ENCODE measurements around the gene TBL1X. TPM values are rescaled to one million over a fixed set of nuclear protein-coding genes. Genes with fewer than 3 reads are reported as not detected.

The TBL1X gene
- total RNA-seq, 1 donor from 2014 or later, result 26.4 TPM

- H3K36me3 ChIP-seq (ENCODE audit: insufficient read depth, low read length), result no peaks in the 10 kb centered on the region
- no peak overlapping the region for H3K27ac ChIP-seq (ENCODE audit: low read depth, low read length)
- H3K79me2 ChIP-seq (ENCODE audit: insufficient read depth, low read length), result no peaks in the 10 kb centered on the region
- H4K20me1 ChIP-seq (ENCODE audit: insufficient read depth, low read length), result no peaks in the 10 kb centered on the region
- FAIRE-seq (no peak), DNase-seq (ENCODE audit: low read depth) (no peak)
- no peak overlapping the region for H3K4me3 ChIP-seq (ENCODE audit: insufficient read depth, low read depth, low read length)
- H3K9me3 ChIP-seq (ENCODE audit: insufficient read depth, low read depth, low read length), result no peaks in the 10 kb centered on the region
- H3K27me3 ChIP-seq (ENCODE audit: insufficient read depth, low read length), result no peaks in the 10 kb centered on the region
- no peaks in the 10 kb centered on the region for H3K4me1 ChIP-seq (ENCODE audit: insufficient read depth, low read length)
- Mint-ChIP-seq H3K9me3 (ENCODE audit: unreplicated experiment) (no peaks in the 10 kb centered on the region), H3K36me3 (ENCODE audit: low read depth, unreplicated experiment) (peaks cover 4% of the 10 kb centered on the region), H3K27ac (ENCODE audit: unreplicated experiment) (no peak overlapping the region), H3K27me3 (ENCODE audit: low read depth, unreplicated experiment) (no peaks in the 10 kb centered on the region), H3K4me3 (ENCODE audit: unreplicated experiment) (no peak overlapping the region), H3K4me1 (ENCODE audit: low read depth, unreplicated experiment) (peaks cover 13% of the 10 kb centered on the region)
- no peak overlapping the region for H3K4me2 ChIP-seq (ENCODE audit: low read length)
- H2AFZ ChIP-seq (ENCODE audit: low read depth, low read length), result no peak overlapping the region
- no peak overlapping the region for H3K9ac ChIP-seq (ENCODE audit: low read length)
- TF ChIP-seq CTCF (IDR thresholded peaks at IDR 0.05; ENCODE audit: insufficient read depth, low read depth, low read length), result no peak
- TF ChIP-seq EZH2 (IDR thresholded peaks at IDR 0.05; ENCODE audit: insufficient read depth, low read length), result no peak
Measured at GRCh38 chrX:9683350-9683749, 218.5 kb downstream of the TBL1X start.

GRCh38 chrX:9687899-9688298 lies 223.0 kb downstream of the TBL1X start:
- H3K4me1 ChIP-seq (ENCODE audit: insufficient read depth, low read length), result no peaks in the 10 kb centered on the region
- H3K4me1 Mint-ChIP-seq (ENCODE audit: low read depth, unreplicated experiment), result no peaks in the 10 kb centered on the region
- TF ChIP-seq CTCF (IDR thresholded peaks at IDR 0.05; ENCODE audit: insufficient read depth, low read depth, low read length) (no peak), EZH2 (IDR thresholded peaks at IDR 0.05; ENCODE audit: insufficient read depth, low read length) (no peak)
- FAIRE-seq (no peak), DNase-seq (ENCODE audit: low read depth) (no peak)
- H3K9me3 Mint-ChIP-seq (ENCODE audit: unreplicated experiment), result no peaks in the 10 kb centered on the region
- no peak overlapping the region for H3K9ac ChIP-seq (ENCODE audit: low read length)
- no peak overlapping the region for H3K27ac Mint-ChIP-seq (ENCODE audit: unreplicated experiment)
- no peak overlapping the region for H3K4me3 Mint-ChIP-seq (ENCODE audit: unreplicated experiment)
- H3K9me3 ChIP-seq (ENCODE audit: insufficient read depth, low read depth, low read length), result no peaks in the 10 kb centered on the region
- H4K20me1 ChIP-seq (ENCODE audit: insufficient read depth, low read length), result no peaks in the 10 kb centered on the region
- no peaks in the 10 kb centered on the region for H3K79me2 ChIP-seq (ENCODE audit: insufficient read depth, low read length)
- no peak overlapping the region for H3K4me3 ChIP-seq (ENCODE audit: insufficient read depth, low read depth, low read length)
- no peaks in the 10 kb centered on the region for H3K27me3 ChIP-seq (ENCODE audit: insufficient read depth, low read length)
- H3K4me2 ChIP-seq (ENCODE audit: low read length), result no peak overlapping the region
- H3K36me3 Mint-ChIP-seq (ENCODE audit: low read depth, unreplicated experiment), result peaks cover 5% of the 10 kb centered on the region
- H3K36me3 ChIP-seq (ENCODE audit: insufficient read depth, low read length), result no peaks in the 10 kb centered on the region
- no peak overlapping the region for H3K27ac ChIP-seq (ENCODE audit: low read depth, low read length)
- no peak overlapping the region for H2AFZ ChIP-seq (ENCODE audit: low read depth, low read length)
- H3K27me3 Mint-ChIP-seq (ENCODE audit: low read depth, unreplicated experiment), result no peaks in the 10 kb centered on the region

- FAIRE-seq (no peak), DNase-seq (ENCODE audit: low read depth) (no peak)
- Histone ChIP-seq H3K27me3 (ENCODE audit: insufficient read depth, low read length) (no peaks in the 10 kb centered on the region), H3K9me3 (ENCODE audit: insufficient read depth, low read depth, low read length) (no peaks in the 10 kb centered on the region), H3K4me3 (ENCODE audit: insufficient read depth, low read depth, low read length) (no peak overlapping the region), H2AFZ (ENCODE audit: low read depth, low read length) (no peak overlapping the region), H3K36me3 (ENCODE audit: insufficient read depth, low read length) (no peaks in the 10 kb centered on the region), H3K27ac (ENCODE audit: low read depth, low read length) (no peak overlapping the region), H3K79me2 (ENCODE audit: insufficient read depth, low read length) (no peaks in the 10 kb centered on the region), H4K20me1 (ENCODE audit: insufficient read depth, low read length) (no peaks in the 10 kb centered on the region), H3K4me2 (ENCODE audit: low read length) (no peak overlapping the region), H3K9ac (ENCODE audit: low read length) (no peak overlapping the region), H3K4me1 (ENCODE audit: insufficient read depth, low read length) (no peaks in the 10 kb centered on the region)
- no peak overlapping the region for H3K27ac Mint-ChIP-seq (ENCODE audit: unreplicated experiment)
- H3K4me1 Mint-ChIP-seq (ENCODE audit: low read depth, unreplicated experiment), result no peaks in the 10 kb centered on the region
- no peak overlapping the region for H3K4me3 Mint-ChIP-seq (ENCODE audit: unreplicated experiment)
- TF ChIP-seq EZH2 (IDR thresholded peaks at IDR 0.05; ENCODE audit: insufficient read depth, low read length) (no peak), CTCF (IDR thresholded peaks at IDR 0.05; ENCODE audit: insufficient read depth, low read depth, low read length) (no peak)
- no peaks in the 10 kb centered on the region for H3K27me3 Mint-ChIP-seq (ENCODE audit: low read depth, unreplicated experiment)
- H3K9me3 Mint-ChIP-seq (ENCODE audit: unreplicated experiment), result no peaks in the 10 kb centered on the region
- H3K36me3 Mint-ChIP-seq (ENCODE audit: low read depth, unreplicated experiment), result peaks cover 5% of the 10 kb centered on the region
Measured at GRCh38 chrX:9688833-9689232, 224.0 kb downstream of the TBL1X start.

Data from astrocyte (in vitro differentiated cells and primary cell).